Breast epithelium (tissue), 4 donors: ENCODE results near the gene CASZ1. TPM values are rescaled to one million over a fixed set of nuclear protein-coding genes. Genes with fewer than 3 reads are reported as not detected.
A peak's percentile ranks its signal among the peaks of the same experiment; 100 is the strongest.

ENCODE experiments used
- DNase-seq, 2 donors: peaks; one replicate each; pipeline ENCODE4 v3.0.0-alpha.2; 2019; ENCODE audit warnings: low spot score in 2 of 2
- H3K27ac ChIP-seq, 2 donors: fragments of 200-600 bp; sonication (generic) in 1 of 2; one replicate each; pipeline ENCODE4 v1.5.1; 2016 to 2019; ENCODE audit warnings: mild to moderate bottlenecking in 1 of 2
- H3K27me3 ChIP-seq, 2 donors: fragments of 200-600 bp; sonication (generic) in 1 of 2; one replicate each; pipeline versions ENCODE4 v1.5.1 to v1.6.0; 2017 to 2019; ENCODE audit warnings: control low read depth in 1 of 2, mild to moderate bottlenecking in 1 of 2
- H3K36me3 ChIP-seq: fragments of 200-600 bp; one replicate; pipeline ENCODE4 v1.5.1; 2019
- H3K4me1 ChIP-seq, 2 donors: fragments of 200-600 bp; sonication (generic); one replicate each; pipeline ENCODE4 v1.5.1; 2016 to 2019; ENCODE audit warnings: control low read depth in 1 of 2
- H3K4me3 ChIP-seq, 3 donors: fragments of 200-600 bp; sonication (generic); 1 replicate in 2 of 3; 2 replicates in 1 of 3; pipeline ENCODE4 v1.5.1; 2016 to 2019; ENCODE audit warnings: mild to moderate bottlenecking in 3 of 3, moderate library complexity in 2 of 3
- H3K9me3 ChIP-seq, 2 donors: fragments of 200-600 bp; sonication (generic) in 1 of 2; one replicate each; pipeline ENCODE4 v1.5.1; 2016 to 2019; ENCODE audit warnings: control low read depth in 1 of 2
- POLR2A ChIP-seq: fragments of 450-650 bp; IDR thresholded peaks from one replicate; pipeline ENCODE4 v1.6.1; 2016; ENCODE audit warnings: antibody characterized with exemption, mild to moderate bottlenecking, moderate library complexity
- POLR2AphosphoS5 ChIP-seq, 3 donors: sonication (generic); formaldehyde crosslinking; IDR thresholded peaks; one replicate each; pipeline ENCODE4 v1.6.1; 2017; ENCODE audit warnings: antibody characterized with exemption in 3 of 3
- intact Hi-C: fragments of 100-400 bp; cut with DNase I; formaldehyde crosslinking; loops from one replicate; pipeline ENCODE4 v1.15.1; 2023; ENCODE audit warnings: low total_unique reads
- total RNA-seq, 3 donors: library from RNA; depleted of rRNA; stranded (reverse); fragments of >200 nt; gene quantifications; one replicate each; pipeline ENCODE4 v1.1.0, GENCODE V29; 2016
- TF ChIP-seq, protein P1 (sequence below), 3 donors: fragments of 450-650 bp; IDR thresholded peaks; one replicate each; pipeline ENCODE4 v1.5.1; 2016 to 2017; ENCODE audit warnings: antibody characterized with exemption in 3 of 3, mild to moderate bottlenecking in 3 of 3, moderate library complexity in 3 of 3

Gene CASZ1
- total RNA-seq, 3 donors from 2014 or later: 1.1 to 39.1 (median 32.4) TPM

- Histone ChIP-seq H3K4me1 (no peaks in the 10 kb centered on the region), H3K36me3 (no peaks in the 10 kb centered on the region), H3K9me3 (no peaks in the 10 kb centered on the region), H3K27me3 (no peaks in the 10 kb centered on the region), H3K4me3 (no peak overlapping the region), H3K27ac (no peak overlapping the region)
- TF ChIP-seq, protein P1, sequence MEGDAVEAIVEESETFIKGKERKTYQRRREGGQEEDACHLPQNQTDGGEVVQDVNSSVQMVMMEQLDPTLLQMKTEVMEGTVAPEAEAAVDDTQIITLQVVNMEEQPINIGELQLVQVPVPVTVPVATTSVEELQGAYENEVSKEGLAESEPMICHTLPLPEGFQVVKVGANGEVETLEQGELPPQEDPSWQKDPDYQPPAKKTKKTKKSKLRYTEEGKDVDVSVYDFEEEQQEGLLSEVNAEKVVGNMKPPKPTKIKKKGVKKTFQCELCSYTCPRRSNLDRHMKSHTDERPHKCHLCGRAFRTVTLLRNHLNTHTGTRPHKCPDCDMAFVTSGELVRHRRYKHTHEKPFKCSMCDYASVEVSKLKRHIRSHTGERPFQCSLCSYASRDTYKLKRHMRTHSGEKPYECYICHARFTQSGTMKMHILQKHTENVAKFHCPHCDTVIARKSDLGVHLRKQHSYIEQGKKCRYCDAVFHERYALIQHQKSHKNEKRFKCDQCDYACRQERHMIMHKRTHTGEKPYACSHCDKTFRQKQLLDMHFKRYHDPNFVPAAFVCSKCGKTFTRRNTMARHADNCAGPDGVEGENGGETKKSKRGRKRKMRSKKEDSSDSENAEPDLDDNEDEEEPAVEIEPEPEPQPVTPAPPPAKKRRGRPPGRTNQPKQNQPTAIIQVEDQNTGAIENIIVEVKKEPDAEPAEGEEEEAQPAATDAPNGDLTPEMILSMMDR (IDR thresholded peaks at IDR 0.05): no peak
- no peak for TF ChIP-seq POLR2AphosphoS5 (IDR thresholded peaks at IDR 0.05)
- no peak for TF ChIP-seq POLR2A
- peak in 1 of 2 donors; percentile 14 for DNase-seq
- intact Hi-C loops: no loop called here
Observed at GRCh38 chr1:10610901-10611600, 185.4 kb downstream of the CASZ1 start.

DNA sequence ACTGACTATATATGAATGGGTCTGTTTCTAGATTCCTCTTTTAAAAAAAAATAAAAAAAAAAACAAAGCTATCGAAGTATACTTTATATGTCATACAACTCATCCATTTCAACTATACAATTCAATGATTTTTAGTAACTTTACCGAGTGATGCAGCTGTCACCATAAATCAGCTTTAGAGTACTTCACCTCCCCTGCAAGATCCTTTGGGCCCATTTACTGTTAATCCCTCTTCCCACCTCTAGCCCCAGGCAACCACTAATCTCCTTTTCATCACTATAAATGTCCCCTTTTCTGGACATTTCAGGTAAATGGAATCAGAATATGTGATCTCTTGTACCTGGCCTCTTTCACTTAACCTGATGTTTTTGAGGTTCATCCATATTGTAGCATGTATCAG is 187.8 kb downstream of the CASZ1 start:
- no peaks in the 10 kb centered on the region for H3K36me3 ChIP-seq
- H3K27me3 ChIP-seq: no peaks in the 10 kb centered on the region
- no peak overlapping the region for H3K4me3 ChIP-seq
- H3K27ac ChIP-seq: no peak overlapping the region
- no peaks in the 10 kb centered on the region for H3K4me1 ChIP-seq
- TF ChIP-seq, protein P1 (IDR thresholded peaks at IDR 0.05): no peak
- TF ChIP-seq POLR2A: no peak
- no peak for TF ChIP-seq POLR2AphosphoS5 (IDR thresholded peaks at IDR 0.05)
- intact Hi-C loops: no loop called here
- no peak for DNase-seq
- no peaks in the 10 kb centered on the region for H3K9me3 ChIP-seq

GRCh38 chr1:10607228-10607627 is 189.2 kb downstream of the CASZ1 start:
- Histone ChIP-seq H3K27me3 (no peaks in the 10 kb centered on the region), H3K4me1 (no peaks in the 10 kb centered on the region), H3K27ac (no peak overlapping the region), H3K4me3 (no peak overlapping the region), H3K9me3 (no peaks in the 10 kb centered on the region), H3K36me3 (no peaks in the 10 kb centered on the region)
- DNase-seq: no peak
- TF ChIP-seq POLR2AphosphoS5 (IDR thresholded peaks at IDR 0.05) (no peak), POLR2A (no peak)
- TF ChIP-seq, protein P1 (IDR thresholded peaks at IDR 0.05): no peak
- intact Hi-C loops: no loop called here

GRCh38 chr1:10606064-10606463 is 190.4 kb downstream of the CASZ1 start:
- Histone ChIP-seq H3K9me3 (no peaks in the 10 kb centered on the region), H3K4me3 (no peak overlapping the region), H3K4me1 (no peaks in the 10 kb centered on the region), H3K27me3 (no peaks in the 10 kb centered on the region), H3K36me3 (no peaks in the 10 kb centered on the region), H3K27ac (no peak overlapping the region)
- peak in 1 of 2 donors; percentile 20 for DNase-seq
- TF ChIP-seq, protein P1 (IDR thresholded peaks at IDR 0.05): no peak
- TF ChIP-seq POLR2AphosphoS5 (IDR thresholded peaks at IDR 0.05) (no peak), POLR2A (no peak)
- intact Hi-C loops: no loop called here

GRCh38 chr1:10604966-10605365 is 191.5 kb downstream of the CASZ1 start:
- H3K27ac ChIP-seq: no peak overlapping the region
- TF ChIP-seq POLR2AphosphoS5 (IDR thresholded peaks at IDR 0.05) (no peak), POLR2A (no peak)
- TF ChIP-seq, protein P1 (IDR thresholded peaks at IDR 0.05): no peak
- H3K27me3 ChIP-seq: no peaks in the 10 kb centered on the region
- H3K4me1 ChIP-seq: no peaks in the 10 kb centered on the region
- intact Hi-C loops: no loop called here
- H3K36me3 ChIP-seq: no peaks in the 10 kb centered on the region
- peak in 1 of 2 donors; percentile 45 for DNase-seq
- no peaks in the 10 kb centered on the region for H3K9me3 ChIP-seq
- no peak overlapping the region for H3K4me3 ChIP-seq
